ENCODE data around the gene CELF6.

The CELF6 gene

GRCh38 chr15:72289597-72290325, 30.2 kb downstream of the CELF6 start:
- TF ChIP-seq CTCF (IDR thresholded peaks at IDR 0.05; ENCODE audit: control insufficient read depth, insufficient read depth, low read depth, low read length, missing control alignments) = no peak
- H3K4me3 ChIP-seq (ENCODE audit: control insufficient read depth, low read depth, low read length) = no peak overlapping the region
- no peak for DNase-seq (ENCODE audit: low read depth)

GRCh38 chr15:72288796-72289596, 31.0 kb downstream of the CELF6 start:
- no peak for TF ChIP-seq CTCF (IDR thresholded peaks at IDR 0.05; ENCODE audit: control insufficient read depth, insufficient read depth, low read depth, low read length, missing control alignments)
- no peak overlapping the region for H3K4me3 ChIP-seq (ENCODE audit: control insufficient read depth, low read depth, low read length)
- DNase-seq (ENCODE audit: low read depth) = no peak

- H3K4me3 ChIP-seq (ENCODE audit: control insufficient read depth, low read depth, low read length) = no peak overlapping the region
- TF ChIP-seq CTCF (IDR thresholded peaks at IDR 0.05; ENCODE audit: control insufficient read depth, insufficient read depth, low read depth, low read length, missing control alignments) = peak; percentile 43
- DNase-seq (ENCODE audit: low read depth) = no peak
Observed at GRCh38 chr15:72285927-72286516, 33.9 kb downstream of the CELF6 start.

- H3K4me3 ChIP-seq (ENCODE audit: control insufficient read depth, low read depth, low read length) = no peak overlapping the region
- no peak for DNase-seq (ENCODE audit: low read depth)
- TF ChIP-seq CTCF (IDR thresholded peaks at IDR 0.05; ENCODE audit: control insufficient read depth, insufficient read depth, low read depth, low read length, missing control alignments) = no peak
Observed at GRCh38 chr15:72285402-72285801, 34.6 kb downstream of the CELF6 start.

GRCh38 chr15:72284781-72285180, 35.2 kb downstream of the CELF6 start:
- no peak for DNase-seq (ENCODE audit: low read depth)
- no peak overlapping the region for H3K4me3 ChIP-seq (ENCODE audit: control insufficient read depth, low read depth, low read length)
- TF ChIP-seq CTCF (IDR thresholded peaks at IDR 0.05; ENCODE audit: control insufficient read depth, insufficient read depth, low read depth, low read length, missing control alignments) = no peak

GRCh38 chr15:72281713-72282112, 38.2 kb downstream of the CELF6 start:
- no peak overlapping the region for H3K4me3 ChIP-seq (ENCODE audit: control insufficient read depth, low read depth, low read length)
- DNase-seq (ENCODE audit: low read depth) = no peak
- no peak for TF ChIP-seq CTCF (IDR thresholded peaks at IDR 0.05; ENCODE audit: control insufficient read depth, insufficient read depth, low read depth, low read length, missing control alignments)

All from AG09309 (cell line).